Prostate gland (tissue), 2 donors: ENCODE data around the gene LRRC10B. TPM values are rescaled to one million over a fixed set of nuclear protein-coding genes. Genes with fewer than 3 reads are reported as not detected.

Source experiments
- DNase-seq: peaks from one replicate; pipeline ENCODE4 v3.0.0-alpha.2; 2019; ENCODE audit warnings: low spot score
- H3K27ac ChIP-seq, 2 donors: fragments of 200-600 bp; sonication (generic); 2 replicates each; pipeline ENCODE4 v1.5.1; 2017 to 2019
- H3K27me3 ChIP-seq: fragments of 200-600 bp; sonication (generic); replicated peaks from 2 replicates; pipeline ENCODE4 v1.5.1; 2019; ENCODE audit not compliant: insufficient read depth
- H3K36me3 ChIP-seq, 2 donors: fragments of 200-600 bp; sonication (generic); 1 replicate in 1 of 2; 2 replicates in 1 of 2; pipeline versions ENCODE4 v1.5.1 to v1.8.1; 2017 to 2019
- H3K4me1 ChIP-seq: fragments of 200-600 bp; sonication (generic); replicated peaks from 2 replicates; pipeline ENCODE4 v1.5.1; 2019
- H3K4me3 ChIP-seq, 2 donors: fragments of 200-600 bp; sonication (generic); 2 replicates each; pipeline ENCODE4 v1.5.1; 2017 to 2019
- H3K9me3 ChIP-seq: fragments of 200-600 bp; sonication (generic); 2 replicates; pipeline ENCODE4 v1.5.1; 2017
- POLR2A ChIP-seq: fragments of 450-650 bp; IDR thresholded peaks from one replicate; pipeline ENCODE4 v1.6.1; 2016; ENCODE audit warnings: antibody characterized with exemption, mild to moderate bottlenecking
- POLR2AphosphoS5 ChIP-seq: sonication (generic); formaldehyde crosslinking; IDR thresholded peaks from one replicate; pipeline ENCODE4 v1.6.1; 2017; ENCODE audit warnings: antibody characterized with exemption
- WGBS: methylation state at CpG from one replicate; pipeline ENCODE4 v1.1.5; 2018; 5-methylcytosine and 5-hydroxymethylcytosine counted together
- intact Hi-C: fragments of 100-400 bp; cut with DNase I; formaldehyde crosslinking; loops from one replicate; pipeline ENCODE4 v1.14.2; 2022
- total RNA-seq, 2 donors: library from RNA; depleted of rRNA; stranded (reverse); fragments of >200 nt; gene quantifications; one replicate each; pipeline ENCODE4 v1.1.0, GENCODE V29; 2016
- TF ChIP-seq, protein P1 (sequence below), 4 experiments: fragments of 200-600 bp in 2 of 4; fragments of 450-650 bp in 2 of 4; sonication (generic) in 2 of 4; IDR thresholded peaks; 1 replicate in 3 of 4; 2 replicates in 1 of 4; pipeline ENCODE4 v1.5.1; 2016 to 2019; ENCODE audit warnings: antibody characterized with exemption in 4 of 4, mild to moderate bottlenecking in 2 of 4, moderate library complexity in 2 of 4

Gene LRRC10B
- total RNA-seq, 2 donors from 2014 or later: 0.09 to 1.2 TPM

DNA sequence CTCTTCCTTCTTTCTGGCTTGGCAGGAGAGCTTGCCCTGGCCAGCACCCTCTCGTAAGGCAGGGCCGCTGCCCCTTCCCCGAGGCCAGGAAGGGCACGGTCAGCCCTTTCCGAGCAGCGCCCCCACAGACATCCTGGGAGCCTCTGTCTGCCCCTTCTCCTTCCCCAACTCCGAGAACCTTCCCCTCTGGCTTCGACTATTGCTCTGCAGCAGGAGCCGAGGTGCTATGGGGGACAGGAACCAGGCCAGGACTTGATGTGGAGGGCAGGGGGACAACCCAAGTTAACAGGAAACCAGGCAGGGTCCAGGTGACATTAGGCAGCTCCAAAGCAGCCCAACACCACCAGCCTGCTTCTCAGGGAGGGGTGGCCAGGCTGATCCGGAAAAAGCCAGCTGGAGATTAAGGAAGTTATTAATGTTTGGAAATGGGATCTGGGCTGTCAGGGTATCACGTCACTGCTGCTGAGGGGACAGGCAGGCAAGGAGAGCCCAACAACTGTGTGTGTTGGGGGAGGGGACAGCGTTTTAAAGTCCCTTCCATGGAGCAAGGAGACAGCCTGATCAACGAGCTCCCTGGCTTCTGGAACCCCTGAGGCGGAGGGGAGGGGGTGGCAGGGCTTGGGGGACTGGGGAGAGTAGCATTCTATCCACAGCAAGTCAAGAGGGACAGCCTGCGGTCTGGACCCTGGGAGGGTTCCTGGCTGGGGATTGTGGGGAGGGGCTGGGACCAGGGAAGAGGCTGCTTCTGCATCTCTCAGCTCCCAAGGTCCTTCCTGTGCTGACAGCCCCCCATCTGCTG lies 45.0 kb downstream of the LRRC10B start:
- H3K9me3 ChIP-seq: no peaks in the 10 kb centered on the region
- DNase-seq: peak; percentile 51
- H3K27ac ChIP-seq: peak overlapping the region; percentile 88 to 93
- WGBS: 48% methylated on average over 15 of the region's 15 CpGs
- peaks cover 46% of the 10 kb centered on the region for H3K4me1 ChIP-seq
- no peaks in the 10 kb centered on the region for H3K36me3 ChIP-seq
- intact Hi-C loops: no loop called here
- no peak overlapping the region for H3K4me3 ChIP-seq
- peak; percentile 63 for TF ChIP-seq POLR2AphosphoS5
- no peak for TF ChIP-seq POLR2A
- no peaks in the 10 kb centered on the region for H3K27me3 ChIP-seq

DNA sequence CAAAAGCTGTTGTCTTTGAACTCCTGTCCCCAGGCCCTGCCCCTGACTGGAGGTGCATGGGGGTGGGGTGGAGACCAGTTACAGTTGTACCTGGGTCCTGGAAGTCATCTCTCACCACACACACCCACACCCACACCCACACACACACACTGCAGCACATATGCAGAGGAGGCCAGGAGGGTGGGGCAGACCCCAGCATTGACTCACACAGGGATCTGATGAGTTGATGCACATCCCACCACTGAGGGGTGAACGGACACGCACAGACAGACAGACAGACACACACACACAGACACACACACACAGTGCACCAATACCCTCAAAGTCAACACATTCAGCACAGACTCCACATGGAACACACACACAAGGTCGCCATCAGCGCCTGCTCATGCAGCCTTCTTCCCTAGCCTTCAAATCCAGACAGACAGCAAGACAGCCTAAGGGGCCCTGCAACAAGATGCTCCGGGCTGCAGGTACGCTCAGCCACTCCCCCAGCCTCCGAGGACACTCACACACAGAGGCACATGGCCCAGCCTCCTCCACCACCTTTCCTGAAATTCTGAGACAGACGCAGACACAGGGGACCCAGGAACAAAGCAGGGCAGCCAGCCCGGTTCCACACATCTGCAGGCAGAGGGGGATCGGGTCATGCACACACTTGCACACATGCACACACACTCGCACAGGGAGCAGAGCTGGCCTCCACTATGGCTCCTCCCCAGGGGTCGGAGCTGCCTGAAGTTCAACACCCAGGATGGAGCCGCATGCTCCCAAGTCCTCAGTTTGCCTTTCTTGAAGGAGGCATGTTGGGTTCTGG lies 45.8 kb downstream of the LRRC10B start:
- TF ChIP-seq, protein P1, sequence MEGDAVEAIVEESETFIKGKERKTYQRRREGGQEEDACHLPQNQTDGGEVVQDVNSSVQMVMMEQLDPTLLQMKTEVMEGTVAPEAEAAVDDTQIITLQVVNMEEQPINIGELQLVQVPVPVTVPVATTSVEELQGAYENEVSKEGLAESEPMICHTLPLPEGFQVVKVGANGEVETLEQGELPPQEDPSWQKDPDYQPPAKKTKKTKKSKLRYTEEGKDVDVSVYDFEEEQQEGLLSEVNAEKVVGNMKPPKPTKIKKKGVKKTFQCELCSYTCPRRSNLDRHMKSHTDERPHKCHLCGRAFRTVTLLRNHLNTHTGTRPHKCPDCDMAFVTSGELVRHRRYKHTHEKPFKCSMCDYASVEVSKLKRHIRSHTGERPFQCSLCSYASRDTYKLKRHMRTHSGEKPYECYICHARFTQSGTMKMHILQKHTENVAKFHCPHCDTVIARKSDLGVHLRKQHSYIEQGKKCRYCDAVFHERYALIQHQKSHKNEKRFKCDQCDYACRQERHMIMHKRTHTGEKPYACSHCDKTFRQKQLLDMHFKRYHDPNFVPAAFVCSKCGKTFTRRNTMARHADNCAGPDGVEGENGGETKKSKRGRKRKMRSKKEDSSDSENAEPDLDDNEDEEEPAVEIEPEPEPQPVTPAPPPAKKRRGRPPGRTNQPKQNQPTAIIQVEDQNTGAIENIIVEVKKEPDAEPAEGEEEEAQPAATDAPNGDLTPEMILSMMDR (IDR thresholded peaks at IDR 0.05): no peak
- no peak for TF ChIP-seq POLR2A
- Histone ChIP-seq H3K36me3 (no peaks in the 10 kb centered on the region), H3K9me3 (no peaks in the 10 kb centered on the region), H3K4me1 (peaks cover 46% of the 10 kb centered on the region), H3K4me3 (no peak overlapping the region), H3K27me3 (no peaks in the 10 kb centered on the region), H3K27ac (peak overlapping the region; percentile 88 to 93)
- DNase-seq: no peak
- intact Hi-C loops: no loop called here
- 40% methylated on average over 13 of the region's 13 CpGs for whole genome bisulfite sequencing

DNA sequence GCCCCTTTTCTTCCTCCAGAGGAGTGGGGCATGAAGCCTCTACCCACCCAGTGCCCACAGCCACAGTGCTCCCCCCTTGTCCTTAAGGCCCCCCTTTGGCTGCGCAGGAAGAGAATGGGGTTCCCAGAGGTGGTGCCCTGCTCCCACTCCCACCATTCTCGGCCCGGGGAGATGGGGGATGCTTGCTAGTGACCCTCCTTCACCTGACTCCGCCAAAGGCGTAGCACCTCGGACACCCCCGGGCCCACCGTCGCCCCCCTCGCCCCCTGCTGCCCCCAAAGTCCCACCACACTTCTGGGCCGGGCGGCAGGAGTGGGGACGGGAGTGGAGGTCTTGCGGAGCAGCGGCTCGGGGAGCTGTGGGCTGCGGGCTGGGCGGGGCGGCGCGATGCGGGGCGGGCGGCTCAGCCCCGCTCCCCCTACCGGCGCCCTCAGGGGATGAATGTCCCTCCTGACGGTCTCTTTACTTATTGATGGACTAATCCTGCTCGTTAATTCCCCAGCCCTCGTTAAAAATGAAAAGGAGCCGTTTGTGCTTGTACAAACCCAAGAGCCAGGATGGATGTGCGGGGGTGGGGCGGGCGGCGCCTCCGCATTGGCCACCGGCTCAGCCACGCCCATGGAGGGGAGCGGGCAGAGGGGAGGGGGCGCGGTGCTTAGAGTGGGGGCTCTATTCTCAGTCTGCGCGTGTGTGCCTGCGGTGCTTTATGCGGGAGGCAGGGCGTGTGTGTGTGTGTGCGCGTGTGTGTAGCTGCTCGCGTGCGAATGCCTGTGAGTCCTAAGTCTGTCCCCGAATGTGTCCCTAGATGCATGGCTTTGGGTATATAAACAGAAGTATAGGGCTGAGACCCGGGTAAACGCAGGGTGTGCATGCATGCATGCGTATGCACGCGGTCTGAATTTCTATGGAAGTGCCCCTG lies 46.8 kb downstream of the LRRC10B start:
- H3K4me1 ChIP-seq: peaks cover 39% of the 10 kb centered on the region
- no peaks in the 10 kb centered on the region for H3K36me3 ChIP-seq
- 6% methylated on average over 56 of the region's 57 CpGs for WGBS
- peak; percentile 85 for DNase-seq
- H3K9me3 ChIP-seq: no peaks in the 10 kb centered on the region
- intact Hi-C loops: no loop called here
- H3K27ac ChIP-seq: peak overlapping the region; percentile 88 to 93
- H3K4me3 ChIP-seq: peak overlapping the region in 1 of 2 donors; percentile 22
- TF ChIP-seq, protein P1 (IDR thresholded peaks at IDR 0.05): peak; percentile 15 to 70 (median 32)
- no peak for TF ChIP-seq POLR2A
- TF ChIP-seq POLR2AphosphoS5: peak; percentile 85
- no peaks in the 10 kb centered on the region for H3K27me3 ChIP-seq

DNA sequence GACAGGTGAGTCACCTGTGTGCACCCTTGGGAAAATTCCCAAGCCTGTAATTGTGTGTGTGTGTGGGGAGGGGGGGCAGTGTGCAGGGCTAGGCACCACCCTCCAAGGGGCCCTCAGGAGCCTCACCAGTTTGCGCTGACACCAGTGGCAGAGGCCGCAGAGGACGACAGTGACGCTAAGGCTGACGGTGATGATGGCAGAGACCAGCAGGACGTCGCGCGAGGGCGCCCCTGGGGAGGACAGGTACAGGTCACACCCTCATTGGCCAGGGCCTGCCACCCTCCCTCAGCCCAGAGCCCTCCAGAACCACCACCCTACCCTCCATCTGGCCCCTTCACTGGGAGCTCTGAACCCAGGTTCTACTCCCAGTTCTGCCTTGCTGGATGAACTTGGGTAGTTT lies 47.4 kb downstream of the LRRC10B start:
- intact Hi-C loops: no loop called here
- TF ChIP-seq, protein P1 (IDR thresholded peaks at IDR 0.05): no peak
- no peak for TF ChIP-seq POLR2AphosphoS5
- no peak for TF ChIP-seq POLR2A

DNA sequence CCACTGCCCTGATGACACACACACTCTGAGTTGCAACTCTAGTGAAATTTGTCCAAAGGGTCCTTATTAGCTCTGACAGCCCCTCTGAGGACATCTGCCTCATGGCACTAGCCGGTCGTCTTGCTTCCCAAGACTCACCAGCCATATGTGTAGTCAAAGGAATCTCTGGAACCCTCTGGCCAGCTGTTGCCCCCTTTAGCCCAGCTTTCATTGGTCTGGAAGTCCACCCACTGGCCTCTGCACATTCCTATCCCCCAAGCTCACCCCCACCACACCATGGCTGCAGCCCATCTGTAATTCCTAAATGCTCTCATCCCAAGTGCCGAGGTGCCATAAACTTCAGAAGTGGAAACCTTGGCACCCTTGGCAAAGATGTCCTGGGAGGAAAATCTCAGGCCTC lies 48.1 kb downstream of the LRRC10B start:
- intact Hi-C loops: no loop called here
- H3K27me3 ChIP-seq: no peaks in the 10 kb centered on the region

More for the DNA sequence above, 47.4 kb downstream of the LRRC10B start:
- DNase-seq: no peak
- Histone ChIP-seq H3K27ac (peak overlapping the region; percentile 88 to 93), H3K27me3 (no peaks in the 10 kb centered on the region), H3K9me3 (no peaks in the 10 kb centered on the region), H3K4me1 (peaks cover 33% of the 10 kb centered on the region), H3K4me3 (peak overlapping the region in 1 of 2 donors; percentile 22), H3K36me3 (no peaks in the 10 kb centered on the region)
- WGBS: 31% methylated on average over 6 of the region's 10 CpGs

More for the DNA sequence above, 48.1 kb downstream of the LRRC10B start:
- peaks cover 26% of the 10 kb centered on the region for H3K4me1 ChIP-seq
- 95% methylated on average over 3 of the region's 3 CpGs for WGBS
- TF ChIP-seq, protein P1 (IDR thresholded peaks at IDR 0.05): no peak
- TF ChIP-seq POLR2A: no peak
- no peak for TF ChIP-seq POLR2AphosphoS5
- H3K9me3 ChIP-seq: no peaks in the 10 kb centered on the region
- no peaks in the 10 kb centered on the region for H3K36me3 ChIP-seq
- H3K4me3 ChIP-seq: no peak overlapping the region
- H3K27ac ChIP-seq: peak overlapping the region; percentile 88 to 93
- no peak for DNase-seq
